HepG2 (cell line): ENCODE measurements around the gene SHISA7. TPM values are rescaled to one million over a fixed set of nuclear protein-coding genes. Genes with fewer than 3 reads are reported as not detected.
A peak's percentile ranks its signal among the peaks of the same experiment; 100 is the strongest.

Source experiments
- ATAC-seq: fragments of 200-7000 bp; cut with Tn5 transposase; 3 replicates; pipeline ENCODE4 v1.9.1; 2020; ENCODE audit warnings: mild to moderate bottlenecking, moderate library complexity
- BruUV-seq: library from RNA; stranded (reverse); fragments of 400-500 nt; replicated peaks from 2 replicates; lab custom pipeline; 2021; lab: Mats Ljungman, UMichigan
- CTCF ChIA-PET: fragments of 300-600 bp; formaldehyde crosslinking; extraction: SDS; loops from one replicate; lab custom pipeline; 2021; ENCODE audit warnings: low total read pairs, inconsistent platforms, low intra/inter-chr PET ratio; lab: Yijun Ruan, JAX
- POLR2A ChIA-PET: fragments of 350-600 bp; sonication (Branson Sonifier 250); formaldehyde crosslinking; loops from one replicate; lab custom pipeline; 2020; ENCODE audit warnings: antibody characterized with exemption, inconsistent platforms; lab: Yijun Ruan, JAX
- DNase-seq: peaks from one replicate; pipeline ENCODE4 v3.0.0-alpha.2; 2015; ENCODE audit warnings: low spot score
- FAIRE-seq: peaks from 3 replicates; lab custom pipeline; 2011; peaks lifted over from hg19 to GRCh38; lab: Jason Lieb, UNC
- H2AFZ ChIP-seq: one replicate; pipeline ENCODE4 v1.6.1; 2011; ENCODE audit warnings: low read length, inconsistent platforms
- H3K27ac ChIP-seq: fragments of 300-600 bp; 3 replicates; pipeline ENCODE4 v1.8.0; 2011; ENCODE audit warnings: mixed run types, mild to moderate bottlenecking, mixed read lengths, low read length, inconsistent platforms; ENCODE audit not compliant: insufficient read depth; ENCODE audit errors: extremely low read length
- H3K27me3 ChIP-seq, 2 experiments: fragments of 200-600 bp in 1 of 2; 2 replicates in 1 of 2; 3 replicates in 1 of 2; pipeline versions ENCODE4 v1.6.0 to v1.8.0; 2011; ENCODE audit warnings: low read length in 2 of 2, mild to moderate bottlenecking in 2 of 2, moderate library complexity in 2 of 2, inconsistent platforms in 1 of 2; ENCODE audit not compliant: insufficient read depth in 2 of 2, control insufficient read depth in 1 of 2
- H3K36me3 ChIP-seq, 2 experiments: fragments of 200-600 bp in 1 of 2; replicated peaks in 1 of 2; 2 replicates in 1 of 2; 3 replicates in 1 of 2; pipeline versions ENCODE4 v1.5.1 to v1.8.0; 2011; ENCODE audit warnings: low read length in 2 of 2, inconsistent platforms in 1 of 2; ENCODE audit not compliant: insufficient read depth in 2 of 2, control insufficient read depth in 1 of 2
- H3K4me1 ChIP-seq: 2 replicates; pipeline ENCODE4 v1.5.1; 2012; ENCODE audit warnings: low read length, inconsistent platforms; ENCODE audit not compliant: insufficient read depth
- H3K4me2 ChIP-seq: 2 replicates; pipeline ENCODE4 v1.6.0; 2011; ENCODE audit warnings: low read depth, low read length, inconsistent platforms
- H3K4me3 ChIP-seq, 3 experiments: fragments of 200-600 bp in 1 of 3; sonication (generic), shearing (Covaris generic) in 1 of 3; replicated peaks in 1 of 3; 2 replicates each; pipeline ENCODE4 v1.5.1; 2011 to 2016; ENCODE audit warnings: low read length in 3 of 3, inconsistent platforms in 2 of 3, low read depth in 2 of 3, mild to moderate bottlenecking in 2 of 3, control low read depth in 1 of 3, mixed read lengths in 1 of 3; ENCODE audit not compliant: insufficient read depth in 1 of 3
- H3K79me2 ChIP-seq: one replicate; pipeline ENCODE4 v1.6.1; 2011; ENCODE audit warnings: low read length, inconsistent platforms; ENCODE audit not compliant: insufficient read depth
- H3K9ac ChIP-seq: 2 replicates; pipeline ENCODE4 v1.6.0; 2011; ENCODE audit warnings: mild to moderate bottlenecking, low read depth, low read length, inconsistent platforms; ENCODE audit not compliant: insufficient read depth
- H3K9me3 ChIP-seq: 2 replicates; pipeline ENCODE4 v1.5.1; 2012; ENCODE audit warnings: mild to moderate bottlenecking, low read length
- H4K20me1 ChIP-seq: 2 replicates; pipeline ENCODE4 v1.6.0; 2011; ENCODE audit warnings: inconsistent platforms, mild to moderate bottlenecking, low read length, moderate library complexity; ENCODE audit not compliant: insufficient read depth
- BORCS8-MEF2B ChIP-seq: sonication (generic); formaldehyde crosslinking; IDR thresholded peaks from 2 replicates; pipeline ENCODE4 v1.8.0; 2022; ENCODE audit warnings: mild to moderate bottlenecking, missing genetic modification reagents
- CBX2 ChIP-seq, 2 experiments: fragments of 200-600 bp in 1 of 2; sonication (generic); formaldehyde crosslinking in 1 of 2; IDR thresholded peaks; 2 replicates each; pipeline versions ENCODE4 v1.7.0 to v1.8.1; 2018 to 2022; ENCODE audit warnings: low read depth in 2 of 2, low read length in 1 of 2, mild to moderate bottlenecking in 1 of 2, missing genetic modification reagents in 1 of 2
- HNRNPL ChIP-seq: fragments of 200-400 bp; formaldehyde crosslinking; IDR thresholded peaks from 2 replicates; pipeline ENCODE4 v1.6.1; 2017; ENCODE audit warnings: mild to moderate bottlenecking, low read depth, low read length
- PATZ1 ChIP-seq: sonication (generic); formaldehyde crosslinking; IDR thresholded peaks from 2 replicates; pipeline ENCODE4 v1.4.0; 2020; ENCODE audit warnings: missing genetic modification reagents
- PRDM10 ChIP-seq: sonication (generic); formaldehyde crosslinking; IDR thresholded peaks from 2 replicates; pipeline ENCODE4 v1.4.0; 2020; ENCODE audit warnings: low read depth, missing genetic modification reagents
- ZBTB40 ChIP-seq, 2 experiments: fragments of 450-650 bp in 1 of 2; sonication (generic) in 1 of 2; formaldehyde crosslinking in 1 of 2; IDR thresholded peaks; 2 replicates each; pipeline versions ENCODE4 v1.6.1 to v1.8.0; 2016 to 2022; ENCODE audit warnings: antibody characterized with exemption in 1 of 2, mild to moderate bottlenecking in 1 of 2, missing genetic modification reagents in 1 of 2
- WGBS: methylation state at CpG from one replicate; pipeline ENCODE4 v1.1.6; 2017; ENCODE audit warnings: low lambda C conversion rate; 5-methylcytosine and 5-hydroxymethylcytosine counted together
- in situ Hi-C: cut with HindIII; loops from 2 replicates; pipeline ENCODE4 v1.10.0; 2017; ENCODE audit warnings: low pct_unique_long_range_greater_than_20kb; ENCODE audit not compliant: extremely low pct_ligation_motif_present
- intact Hi-C: fragments of 100-400 bp; cut with micrococcal nuclease; formaldehyde crosslinking; loops from one replicate; pipeline ENCODE4 v1.10.0; 2022; ENCODE audit not compliant: unreplicated experiment
- polyA plus RNA-seq, 8 experiments: library from polyadenylated mRNA; depleted of rRNA in 3 of 8; stranded (reverse) in 7 of 8; unstranded in 1 of 8; fragments of >200 nt; fragmentation: Illumina TruSeq in 4 of 8; extraction: Trizol in 4 of 8; gene quantifications; 2 replicates each; pipeline versions ENCODE4 v1.2.1 to v1.2.3, GENCODE V29; 2011 to 2016; ENCODE audit warnings: low read depth in 4 of 8, missing spikeins in 1 of 8, mixed read lengths in 1 of 8; ENCODE audit not compliant: insufficient read depth in 1 of 8
- total RNA-seq, 5 experiments: library from RNA; depleted of rRNA; stranded (reverse); fragments of >200 nt; fragmentation: Illumina TruSeq; extraction: Trizol; gene quantifications; 2 replicates each; pipeline ENCODE4 v1.2.3, GENCODE V29; 2016; ENCODE audit warnings: low read depth in 1 of 5

SHISA7 gene
- total and polyA plus RNA-seq, 2 of the 13 experiments (the other 11 are each of a cell fraction or from before 2014, with no cell fraction given), result not detected

GRCh38 chr19:55465460-55466240, 22.6 kb upstream of the SHISA7 start:
- ATAC-seq, result no peak
- no peaks in the 10 kb centered on the region for H3K9me3 ChIP-seq
- no peaks in the 10 kb centered on the region for H3K36me3 ChIP-seq
- no peak overlapping the region for H3K9ac ChIP-seq
- FAIRE-seq, result no peak
- intact Hi-C loops (loop anchor here (1.0 kb wide), 1 partner anchor 167 kb away; no protein-coding TSS in a partner anchor), in situ Hi-C loops (no loop called here)
- no peak overlapping the region for H3K27ac ChIP-seq
- H3K27me3 ChIP-seq, result no peaks in the 10 kb centered on the region; a peak in 1 of 5 replicates
- H3K4me3 ChIP-seq, result no peak overlapping the region
- DNase-seq, result no peak
- CTCF ChIA-PET, result no interaction called here
- WGBS, result 16% methylated on average over 3 of the region's 11 CpGs
- POLR2A ChIA-PET, result interaction anchor here (0.8 kb wide), 1 partner anchor 11 kb away, joined by 4 read pairs; the partner anchor contains the start of gene ZNF628
- no peaks in the 10 kb centered on the region for H4K20me1 ChIP-seq
- BruUV-seq, result no TSS peak
- H3K4me2 ChIP-seq, result peak overlapping the region; percentile 29; the same call in 1 of the 2 replicates
- H3K4me1 ChIP-seq, result peaks cover 54% of the 10 kb centered on the region
- H2AFZ ChIP-seq, result no peak overlapping the region
- H3K79me2 ChIP-seq, result no peaks in the 10 kb centered on the region
- TF ChIP-seq PRDM10, result no peak
- no peak for TF ChIP-seq CBX2 (IDR thresholded peaks at IDR 0.05; ENCODE audit: low read depth, low read length)
- TF ChIP-seq CBX2 (CRISPR knock-in tag; IDR thresholded peaks at IDR 0.05; ENCODE audit: low read depth), result no peak
- no peak for TF ChIP-seq ZBTB40 (IDR thresholded peaks at IDR 0.05)
- TF ChIP-seq ZBTB40 (CRISPR knock-in tag; IDR thresholded peaks at IDR 0.05), result no peak
- peak; percentile 76 for TF ChIP-seq HNRNPL
- TF ChIP-seq PATZ1 (CRISPR knock-in tag), result 0 out of 2 replicates have a peak, but pooled peaks have one; percentile 24
- no peak for TF ChIP-seq BORCS8-MEF2B (CRISPR knock-in tag)
